Osteoblast (primary cell): ENCODE results near the gene EGFR. TPM values are rescaled to one million over a fixed set of nuclear protein-coding genes. Genes with fewer than 3 reads are reported as not detected.

ENCODE experiments used
- DNase-seq: peaks from one replicate; pipeline ENCODE4 v3.0.0; 2011; ENCODE audit warnings: low spot score, mixed read lengths; ENCODE audit not compliant: insufficient read length; ENCODE audit errors: missing footprints
- H2AFZ ChIP-seq: 2 replicates; pipeline ENCODE4 v1.6.0; 2011; ENCODE audit warnings: mild to moderate bottlenecking, low read length
- H3K27ac ChIP-seq: 2 replicates; pipeline ENCODE4 v1.5.1; 2011; ENCODE audit warnings: mild to moderate bottlenecking, low read depth, low read length, moderate library complexity
- H3K27me3 ChIP-seq: 2 replicates; pipeline ENCODE4 v1.6.0; 2012; ENCODE audit warnings: mild to moderate bottlenecking, control low read depth, inconsistent platforms, low read length, moderate library complexity; ENCODE audit not compliant: insufficient read depth
- H3K36me3 ChIP-seq: 2 replicates; pipeline ENCODE4 v1.5.1; 2011; ENCODE audit warnings: mild to moderate bottlenecking, low read length, control low read depth, moderate library complexity; ENCODE audit not compliant: insufficient read depth
- H3K4me1 ChIP-seq: 2 replicates; pipeline ENCODE4 v1.5.1; 2011; ENCODE audit warnings: mild to moderate bottlenecking, low read length, control low read depth, moderate library complexity; ENCODE audit not compliant: insufficient read depth
- H3K4me2 ChIP-seq: 2 replicates; pipeline ENCODE4 v1.6.0; 2011; ENCODE audit warnings: mild to moderate bottlenecking, low read length; ENCODE audit not compliant: insufficient read depth
- H3K4me3 ChIP-seq: fragments of 200-600 bp; sonication (generic); 3 replicates; pipeline ENCODE4 v1.5.1; 2012; ENCODE audit warnings: mild to moderate bottlenecking, low read length, inconsistent platforms; ENCODE audit not compliant: insufficient read depth
- H3K79me2 ChIP-seq: 2 replicates; pipeline ENCODE4 v1.6.0; 2012; ENCODE audit warnings: mild to moderate bottlenecking, low read length, control low read depth, inconsistent platforms; ENCODE audit not compliant: insufficient read depth
- H3K9me3 ChIP-seq: 2 replicates; pipeline ENCODE4 v1.5.1; 2011; ENCODE audit warnings: low read depth, low read length, control low read depth
- H4K20me1 ChIP-seq: 2 replicates; pipeline ENCODE4 v1.6.0; 2012; ENCODE audit warnings: mild to moderate bottlenecking, low read length, control low read depth; ENCODE audit not compliant: insufficient read depth
- total RNA-seq: library from RNA; depleted of rRNA; stranded (reverse); fragments of >200 nt; gene quantifications from 2 replicates; pipeline ENCODE4 v1.2.3, GENCODE V29; 2012
- TF ChIP-seq, protein P1 (sequence below): IDR thresholded peaks from 2 replicates; pipeline ENCODE4 v1.5.1; 2011; ENCODE audit warnings: mild to moderate bottlenecking, low read depth, low read length, moderate library complexity; ENCODE audit errors: extremely low read depth

The EGFR gene
- total RNA-seq, 1 donor = 104 TPM

DNA sequence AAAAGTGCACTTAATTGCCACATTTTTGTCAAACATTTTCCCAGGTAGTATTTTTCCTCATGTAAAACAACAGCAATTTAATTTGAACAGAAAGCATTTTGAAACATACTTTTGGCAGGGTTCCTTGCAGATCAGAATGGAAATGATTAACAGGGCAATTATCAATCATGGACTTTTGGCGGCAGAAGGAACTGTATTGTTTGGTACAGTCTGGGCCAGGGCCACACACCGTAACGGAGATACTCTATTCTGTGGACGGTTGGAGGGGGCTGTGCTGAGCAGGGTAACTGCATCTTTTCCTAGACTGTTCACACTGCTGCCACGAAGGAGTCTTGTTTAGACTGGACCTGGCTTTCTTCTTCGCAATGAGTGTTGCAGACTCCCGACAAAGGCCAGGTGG is 62.3 kb downstream of the EGFR start:
- peaks cover 8% of the 10 kb centered on the region for H3K36me3 ChIP-seq
- peak overlapping the region; percentile 80 for H3K27ac ChIP-seq
- TF ChIP-seq, protein P1, sequence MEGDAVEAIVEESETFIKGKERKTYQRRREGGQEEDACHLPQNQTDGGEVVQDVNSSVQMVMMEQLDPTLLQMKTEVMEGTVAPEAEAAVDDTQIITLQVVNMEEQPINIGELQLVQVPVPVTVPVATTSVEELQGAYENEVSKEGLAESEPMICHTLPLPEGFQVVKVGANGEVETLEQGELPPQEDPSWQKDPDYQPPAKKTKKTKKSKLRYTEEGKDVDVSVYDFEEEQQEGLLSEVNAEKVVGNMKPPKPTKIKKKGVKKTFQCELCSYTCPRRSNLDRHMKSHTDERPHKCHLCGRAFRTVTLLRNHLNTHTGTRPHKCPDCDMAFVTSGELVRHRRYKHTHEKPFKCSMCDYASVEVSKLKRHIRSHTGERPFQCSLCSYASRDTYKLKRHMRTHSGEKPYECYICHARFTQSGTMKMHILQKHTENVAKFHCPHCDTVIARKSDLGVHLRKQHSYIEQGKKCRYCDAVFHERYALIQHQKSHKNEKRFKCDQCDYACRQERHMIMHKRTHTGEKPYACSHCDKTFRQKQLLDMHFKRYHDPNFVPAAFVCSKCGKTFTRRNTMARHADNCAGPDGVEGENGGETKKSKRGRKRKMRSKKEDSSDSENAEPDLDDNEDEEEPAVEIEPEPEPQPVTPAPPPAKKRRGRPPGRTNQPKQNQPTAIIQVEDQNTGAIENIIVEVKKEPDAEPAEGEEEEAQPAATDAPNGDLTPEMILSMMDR = no peak
- peaks cover 94% of the 10 kb centered on the region for H3K79me2 ChIP-seq
- no peak overlapping the region for H2AFZ ChIP-seq
- H3K27me3 ChIP-seq = no peaks in the 10 kb centered on the region
- H4K20me1 ChIP-seq = no peaks in the 10 kb centered on the region
- H3K4me2 ChIP-seq = no peak overlapping the region
- H3K9me3 ChIP-seq = no peaks in the 10 kb centered on the region
- no peak overlapping the region for H3K4me3 ChIP-seq
- peaks cover 38% of the 10 kb centered on the region for H3K4me1 ChIP-seq
- DNase-seq = no peak

- no peaks in the 10 kb centered on the region for H3K27me3 ChIP-seq
- no peak overlapping the region for H3K4me3 ChIP-seq
- H3K9me3 ChIP-seq = no peaks in the 10 kb centered on the region
- no peak overlapping the region for H3K4me2 ChIP-seq
- no peak for DNase-seq
- H3K79me2 ChIP-seq = peaks cover 89% of the 10 kb centered on the region
- TF ChIP-seq, protein P1 = no peak
- peaks cover 8% of the 10 kb centered on the region for H3K36me3 ChIP-seq
- H3K4me1 ChIP-seq = peaks cover 43% of the 10 kb centered on the region
- no peaks in the 10 kb centered on the region for H4K20me1 ChIP-seq
- no peak overlapping the region for H2AFZ ChIP-seq
- peak overlapping the region; percentile 80 for H3K27ac ChIP-seq
Measured at GRCh38 chr7:55081472-55082227, 62.8 kb downstream of the EGFR start.

DNA sequence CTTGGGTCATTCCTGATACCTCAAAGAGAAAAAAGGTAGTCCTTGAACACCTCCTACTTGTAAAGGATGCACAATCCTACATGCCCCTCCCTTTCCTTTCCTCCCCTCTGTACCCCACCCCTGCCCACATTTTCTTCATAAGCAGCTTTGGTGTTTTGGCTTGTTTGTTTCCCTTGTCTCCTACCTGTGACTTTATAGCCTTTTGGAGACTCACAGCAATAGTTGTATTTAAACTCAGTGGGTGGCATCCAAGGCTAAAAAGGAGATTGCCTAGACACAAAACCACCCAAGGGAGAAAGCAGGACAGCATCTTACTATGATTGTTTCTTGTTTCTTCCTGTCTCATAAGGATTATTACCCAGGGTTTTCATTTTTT is 63.4 kb downstream of the EGFR start:
- Histone ChIP-seq H3K4me1 (peaks cover 48% of the 10 kb centered on the region), H3K4me2 (no peak overlapping the region), H3K27ac (peak overlapping the region; percentile 80), H3K79me2 (peaks cover 83% of the 10 kb centered on the region), H3K27me3 (no peaks in the 10 kb centered on the region), H3K36me3 (peaks cover 8% of the 10 kb centered on the region), H3K4me3 (no peak overlapping the region), H4K20me1 (no peaks in the 10 kb centered on the region), H2AFZ (no peak overlapping the region), H3K9me3 (no peaks in the 10 kb centered on the region)
- TF ChIP-seq, protein P1 = no peak
- DNase-seq = no peak

- Histone ChIP-seq H3K27me3 (no peaks in the 10 kb centered on the region), H3K36me3 (peaks cover 8% of the 10 kb centered on the region), H3K4me2 (no peak overlapping the region), H2AFZ (no peak overlapping the region), H3K79me2 (peaks cover 82% of the 10 kb centered on the region), H3K27ac (peak overlapping the region; percentile 80), H3K9me3 (no peaks in the 10 kb centered on the region), H3K4me1 (peaks cover 57% of the 10 kb centered on the region), H3K4me3 (no peak overlapping the region), H4K20me1 (no peaks in the 10 kb centered on the region)
- TF ChIP-seq, protein P1 = no peak
- DNase-seq = no peak
Measured at GRCh38 chr7:55083206-55083605, 64.4 kb downstream of the EGFR start.
